Activated CD4-positive, alpha-beta T cell treated with anti-CD3 and anti-CD28 coated beads for 48 hours (primary cell): ENCODE measurements around the gene JMJD7.

Experiments
- DNase-seq: peaks from one replicate; pipeline ENCODE4 v3.0.0-alpha.2; 2020

Gene JMJD7

DNA sequence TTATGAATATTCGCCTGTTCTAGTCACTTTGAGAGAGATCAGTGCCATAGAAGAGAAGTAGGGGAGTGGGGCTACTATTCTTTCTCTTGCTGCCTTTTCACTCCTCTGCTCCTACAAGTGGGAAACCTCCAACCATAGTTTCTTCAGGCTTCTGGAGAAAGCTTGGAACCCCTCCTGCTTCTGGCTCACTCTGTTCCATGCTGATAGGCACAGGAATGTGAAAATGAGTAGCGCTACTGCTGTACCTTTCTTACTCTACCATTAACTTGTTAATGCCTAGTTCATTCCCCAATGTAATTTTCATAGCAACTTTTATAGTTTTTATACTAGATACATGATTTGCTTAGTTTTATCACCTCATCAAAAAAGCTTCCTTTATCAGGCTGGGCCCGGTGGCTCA, 26.7 kb upstream of the JMJD7 start:
- no peak for DNase-seq

DNA sequence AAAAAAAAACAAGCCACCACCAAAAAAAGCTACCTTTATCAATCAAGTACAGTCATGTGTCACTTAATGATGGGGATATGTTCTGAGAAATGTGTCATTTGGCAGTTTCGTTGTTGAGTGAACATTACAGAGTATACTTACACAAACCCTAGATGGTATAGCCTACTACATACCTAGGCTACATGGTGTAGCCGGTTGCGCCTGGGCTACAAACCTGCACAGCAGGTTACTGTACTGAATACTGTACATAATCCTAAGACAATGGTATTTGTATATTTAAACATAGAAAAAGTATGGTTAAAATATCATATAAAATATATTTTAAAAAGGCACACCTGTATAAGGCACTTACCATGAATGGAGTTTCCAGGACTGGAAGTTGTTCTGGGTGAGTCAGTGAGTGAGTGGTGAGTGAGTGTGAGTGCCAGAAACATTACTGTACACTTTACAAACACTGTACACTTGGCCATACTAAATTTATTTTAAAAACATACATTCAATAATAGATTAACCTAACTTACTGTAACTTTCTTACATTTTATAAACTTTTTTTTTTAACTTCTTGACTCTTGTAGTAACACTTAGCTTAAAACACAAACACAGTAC, 25.9 kb upstream of the JMJD7 start:
- no peak for DNase-seq

DNA sequence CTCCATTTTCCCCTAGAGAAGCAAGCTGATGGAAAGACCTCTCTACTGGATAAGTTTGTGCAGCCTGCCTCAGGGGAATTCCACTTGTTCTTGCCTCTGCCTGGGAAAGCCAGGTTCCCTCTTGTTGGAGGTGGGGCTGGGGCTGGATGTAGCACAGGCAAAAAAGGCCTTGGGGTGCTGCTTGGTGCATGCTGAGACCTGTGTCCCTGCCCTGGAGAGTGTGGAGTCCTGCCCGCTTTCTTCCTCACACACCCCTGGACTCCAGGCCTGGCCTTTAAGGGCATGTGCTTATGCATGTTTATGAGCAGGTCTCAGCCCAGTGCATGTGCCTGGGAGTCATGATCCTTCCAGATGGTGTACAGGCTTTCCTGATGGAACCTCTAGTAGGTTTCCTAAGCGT, 23.5 kb upstream of the JMJD7 start:
- DNase-seq: no peak

- no peak for DNase-seq
These were observed 22.8 kb upstream of the JMJD7 start for GRCh38 chr15:41804916-41805666.

- DNase-seq: no peak
These were observed 22.2 kb upstream of the JMJD7 start for GRCh38 chr15:41805711-41806110.

- no peak for DNase-seq
These were observed 21.4 kb upstream of the JMJD7 start for GRCh38 chr15:41806291-41807181.

GRCh38 chr15:41809121-41809520, 18.8 kb upstream of the JMJD7 start:
- no peak for DNase-seq

GRCh38 chr15:41809526-41810220, 18.2 kb upstream of the JMJD7 start:
- no peak for DNase-seq

DNA sequence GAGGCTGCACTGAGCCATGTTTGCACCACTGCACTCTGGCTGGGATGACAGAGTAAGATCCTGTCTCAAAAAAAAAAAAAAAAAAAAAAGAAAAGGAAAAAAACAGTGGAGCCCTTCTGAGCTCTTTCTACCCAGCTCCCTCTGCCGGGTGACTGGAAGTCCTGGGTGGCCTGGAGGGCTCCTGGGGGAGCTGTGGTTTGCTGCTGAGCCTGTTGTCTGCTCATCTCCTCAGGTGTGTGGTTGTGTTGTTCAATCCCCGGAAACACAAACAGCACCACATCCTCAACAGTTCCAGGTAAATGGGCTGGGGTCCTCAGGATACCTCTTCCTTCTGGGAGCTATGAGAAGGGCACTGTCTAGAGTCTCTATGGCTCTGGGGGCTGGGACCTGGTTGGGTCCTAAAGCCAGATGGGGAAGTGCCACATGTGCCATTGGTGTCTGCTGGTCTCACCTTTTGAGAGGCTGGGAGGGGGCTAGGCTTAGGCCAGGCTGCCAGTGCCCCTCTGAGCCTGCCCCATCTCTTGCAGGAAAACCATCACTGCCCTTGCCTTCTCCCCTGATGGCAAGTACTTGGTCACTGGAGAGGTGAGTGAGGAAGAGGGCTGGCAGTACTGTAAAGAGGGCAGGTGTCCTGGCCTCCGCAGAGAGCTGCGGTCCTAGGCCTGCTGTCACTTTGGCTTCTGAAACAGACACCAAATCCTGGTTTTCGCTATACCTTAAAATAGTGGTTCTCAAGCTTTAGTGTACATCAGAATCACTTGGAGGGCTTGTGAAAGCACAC, 17.1 kb upstream of the JMJD7 start:
- no peak for DNase-seq

GRCh38 chr15:41811432-41812195, 16.3 kb upstream of the JMJD7 start:
- DNase-seq: peak; percentile 83

DNA sequence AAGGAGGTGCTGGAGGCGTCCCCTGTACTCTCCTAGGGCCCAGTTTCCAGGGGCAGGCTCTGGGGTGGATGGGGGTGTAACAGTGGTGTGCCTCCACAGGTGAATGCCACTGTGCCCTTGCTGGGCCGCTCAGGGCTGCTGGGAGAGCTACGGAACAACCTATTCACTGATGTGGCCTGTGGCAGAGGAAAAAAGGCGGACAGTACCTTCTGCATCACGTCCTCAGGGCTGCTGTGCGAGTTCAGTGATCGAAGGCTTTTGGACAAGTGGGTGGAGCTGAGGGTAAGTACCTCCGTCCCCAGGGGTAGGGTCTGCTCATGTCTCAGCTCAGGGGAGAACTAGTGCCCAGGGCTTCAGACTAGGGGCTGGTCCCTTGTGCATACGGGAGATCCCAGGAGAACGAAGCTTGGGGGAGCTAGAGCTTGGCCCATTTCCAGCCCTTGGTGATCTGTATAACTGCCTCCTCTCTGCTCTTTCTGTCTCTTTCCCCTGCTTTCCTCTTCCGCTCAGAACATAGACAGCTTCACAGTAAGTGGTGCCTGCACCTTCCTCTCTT, 15.0 kb upstream of the JMJD7 start:
- DNase-seq: no peak

- DNase-seq: no peak
These were observed 14.5 kb upstream of the JMJD7 start for GRCh38 chr15:41813426-41813825.

DNA sequence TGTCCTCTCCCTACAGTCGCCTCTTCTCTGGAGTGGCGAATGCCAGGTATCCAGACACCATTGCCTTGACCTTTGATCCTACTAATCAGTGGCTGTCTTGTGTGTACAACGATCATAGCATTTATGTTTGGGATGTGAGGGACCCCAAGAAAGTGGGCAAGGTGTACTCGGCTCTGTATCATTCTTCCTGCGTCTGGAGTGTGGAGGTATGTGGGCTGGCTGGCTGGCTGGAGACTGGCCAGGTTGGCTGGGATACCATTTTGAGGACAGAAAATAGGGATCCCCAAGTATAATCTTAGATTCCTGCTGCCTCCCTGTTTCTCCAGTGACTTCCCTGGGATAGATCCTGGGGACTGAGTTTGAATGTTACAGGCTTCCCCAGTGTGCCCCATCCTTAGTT, 13.4 kb upstream of the JMJD7 start:
- DNase-seq: no peak

DNA sequence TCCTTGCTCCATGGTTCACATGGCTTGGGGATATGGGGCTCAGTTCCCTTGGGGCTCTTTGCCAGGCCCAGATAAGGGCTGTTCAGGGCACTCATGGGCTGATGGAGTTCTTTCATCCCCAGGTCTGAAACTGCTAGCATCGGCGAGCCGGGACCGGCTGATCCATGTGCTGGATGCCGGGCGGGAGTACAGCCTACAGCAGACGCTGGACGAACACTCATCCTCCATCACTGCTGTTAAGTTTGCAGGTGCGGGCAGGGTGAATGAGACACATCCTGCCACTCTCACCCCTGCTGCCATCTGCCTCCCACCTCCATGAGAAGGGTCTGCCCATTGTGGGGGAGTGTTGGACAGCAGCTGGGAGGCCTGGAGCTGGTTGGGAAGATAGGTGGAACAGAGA, 11.1 kb upstream of the JMJD7 start:
- DNase-seq: no peak

- DNase-seq: no peak
These were observed 10.6 kb upstream of the JMJD7 start for GRCh38 chr15:41817327-41817726.

DNA sequence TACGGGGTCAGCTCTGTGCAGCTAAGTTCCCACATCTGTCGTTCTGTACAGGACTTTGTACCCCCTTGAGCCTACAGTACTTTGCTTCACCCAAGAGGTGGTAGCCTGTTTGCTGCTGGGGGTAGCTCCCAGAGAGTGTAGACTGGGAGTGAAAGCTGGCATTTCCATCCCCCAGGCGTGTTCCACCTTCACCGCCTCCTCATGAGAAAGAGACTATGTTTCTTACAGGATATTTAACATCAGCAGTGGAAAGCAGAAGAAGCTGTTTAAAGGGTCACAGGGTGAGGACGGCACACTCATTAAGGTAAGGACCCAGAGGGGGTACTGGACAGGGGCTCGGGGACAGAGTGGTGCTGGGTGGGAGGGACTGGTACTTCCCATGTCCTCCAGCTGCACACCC, 10.1 kb upstream of the JMJD7 start:
- no peak for DNase-seq

- no peak for DNase-seq
These were observed 8.3 kb upstream of the JMJD7 start for GRCh38 chr15:41819455-41820050.

- no peak for DNase-seq
These were observed 7.0 kb upstream of the JMJD7 start for GRCh38 chr15:41820791-41821423.

DNA sequence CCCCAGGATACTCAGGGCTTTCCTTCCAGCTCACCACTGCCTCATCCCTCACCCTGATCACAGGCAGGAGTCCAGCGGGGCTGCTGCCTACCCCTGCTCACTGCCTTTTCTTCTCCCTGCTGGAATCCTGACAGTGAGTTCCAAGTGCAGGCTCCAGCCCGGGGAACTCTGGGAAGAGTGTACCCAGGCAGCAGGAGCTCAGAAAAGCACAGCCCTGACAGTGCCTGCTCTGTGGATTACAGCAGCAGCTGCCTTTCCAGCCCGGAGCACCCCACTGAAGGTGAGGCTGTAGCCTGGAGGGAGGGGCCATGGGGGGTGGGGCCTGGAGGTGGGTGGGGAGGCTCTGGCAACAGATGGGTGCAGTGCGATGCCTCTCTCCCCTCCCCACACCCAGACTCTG, 6.1 kb upstream of the JMJD7 start:
- DNase-seq: no peak

- DNase-seq: no peak
These were observed 5.4 kb upstream of the JMJD7 start for GRCh38 chr15:41822471-41822870.
